Lower leg skin (tissue), 4 donors: ENCODE measurements around the gene CCNL1. TPM values are rescaled to one million over a fixed set of nuclear protein-coding genes. Genes with fewer than 3 reads are reported as not detected.

Source experiments
- DNase-seq, 2 donors: peaks; one replicate each; pipeline ENCODE4 v3.0.0-alpha.2; 2019; ENCODE audit warnings: low spot score in 2 of 2
- H3K4me3 ChIP-seq: fragments of 200-600 bp; sonication (generic); 2 replicates; pipeline ENCODE4 v1.5.1; 2017; ENCODE audit warnings: mild to moderate bottlenecking, low read depth; ENCODE audit not compliant: poor library complexity, severe bottlenecking
- POLR2A ChIP-seq, 2 donors: fragments of 450-650 bp; IDR thresholded peaks; one replicate each; pipeline ENCODE4 v1.6.1; 2016 to 2017; ENCODE audit warnings: antibody characterized with exemption in 2 of 2, mild to moderate bottlenecking in 1 of 2, moderate library complexity in 1 of 2
- WGBS, 2 donors: methylation state at CpG; one replicate each; pipeline ENCODE4 v1.1.5; 2018; 5-methylcytosine and 5-hydroxymethylcytosine counted together
- intact Hi-C: fragments of 100-400 bp; cut with DNase I; formaldehyde crosslinking; loops from one replicate; pipeline ENCODE4 v1.15.0; 2023; ENCODE audit warnings: low total_unique reads
- total RNA-seq, 4 donors: library from RNA; depleted of rRNA; stranded (reverse); fragments of >200 nt; gene quantifications; one replicate each; pipeline ENCODE4 v1.1.0, GENCODE V29; 2016
- TF ChIP-seq, protein P1 (sequence below), 3 donors: fragments of 450-650 bp; IDR thresholded peaks; one replicate each; pipeline ENCODE4 v1.5.1; 2016; ENCODE audit warnings: antibody characterized with exemption in 3 of 3, mild to moderate bottlenecking in 3 of 3, moderate library complexity in 2 of 3

The CCNL1 gene
- total RNA-seq, 4 donors from 2014 or later: 113 to 308 (median 155) TPM

- no peak for TF ChIP-seq POLR2A (IDR thresholded peaks at IDR 0.05)
- intact Hi-C loops: no loop called here
- WGBS, 2 donors: 91 to 92% methylated on average over 4 of the region's 4 CpGs
- no peak overlapping the region for H3K4me3 ChIP-seq
- no peak for DNase-seq
Measured at GRCh38 chr3:157117875-157118654, 41.9 kb downstream of the CCNL1 start.

DNA sequence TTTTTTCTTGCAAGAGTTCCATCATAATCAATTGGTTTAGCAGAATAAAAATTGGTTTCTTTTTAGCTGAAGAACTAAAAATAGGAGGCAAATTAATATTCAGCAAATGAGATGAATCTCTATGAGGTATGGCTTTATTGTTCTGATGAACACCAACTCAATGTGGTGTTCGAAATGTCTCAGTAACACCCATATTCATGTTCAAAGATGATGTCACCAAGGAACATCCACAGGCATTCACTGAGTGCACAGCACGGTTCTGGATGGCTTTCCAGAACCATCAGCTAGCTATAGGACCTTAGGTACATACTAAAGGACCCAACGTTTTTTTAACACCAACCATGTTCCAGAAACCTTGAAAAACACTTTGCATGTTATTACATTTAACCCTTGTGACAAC lies 42.7 kb downstream of the CCNL1 start:
- TF ChIP-seq, protein P1, sequence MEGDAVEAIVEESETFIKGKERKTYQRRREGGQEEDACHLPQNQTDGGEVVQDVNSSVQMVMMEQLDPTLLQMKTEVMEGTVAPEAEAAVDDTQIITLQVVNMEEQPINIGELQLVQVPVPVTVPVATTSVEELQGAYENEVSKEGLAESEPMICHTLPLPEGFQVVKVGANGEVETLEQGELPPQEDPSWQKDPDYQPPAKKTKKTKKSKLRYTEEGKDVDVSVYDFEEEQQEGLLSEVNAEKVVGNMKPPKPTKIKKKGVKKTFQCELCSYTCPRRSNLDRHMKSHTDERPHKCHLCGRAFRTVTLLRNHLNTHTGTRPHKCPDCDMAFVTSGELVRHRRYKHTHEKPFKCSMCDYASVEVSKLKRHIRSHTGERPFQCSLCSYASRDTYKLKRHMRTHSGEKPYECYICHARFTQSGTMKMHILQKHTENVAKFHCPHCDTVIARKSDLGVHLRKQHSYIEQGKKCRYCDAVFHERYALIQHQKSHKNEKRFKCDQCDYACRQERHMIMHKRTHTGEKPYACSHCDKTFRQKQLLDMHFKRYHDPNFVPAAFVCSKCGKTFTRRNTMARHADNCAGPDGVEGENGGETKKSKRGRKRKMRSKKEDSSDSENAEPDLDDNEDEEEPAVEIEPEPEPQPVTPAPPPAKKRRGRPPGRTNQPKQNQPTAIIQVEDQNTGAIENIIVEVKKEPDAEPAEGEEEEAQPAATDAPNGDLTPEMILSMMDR (IDR thresholded peaks at IDR 0.05): no peak
- TF ChIP-seq POLR2A (IDR thresholded peaks at IDR 0.05): no peak
- whole genome bisulfite sequencing, 2 donors: 66 to 76% methylated on average over 3 of the region's 3 CpGs
- no peak overlapping the region for H3K4me3 ChIP-seq
- no peak for DNase-seq
- intact Hi-C loops: no loop called here

GRCh38 chr3:157116017-157116416 lies 43.9 kb downstream of the CCNL1 start:
- no peak for TF ChIP-seq POLR2A (IDR thresholded peaks at IDR 0.05)
- DNase-seq: no peak
- WGBS, 2 donors: 83 to 84% methylated on average over 4 of the region's 4 CpGs
- intact Hi-C loops: no loop called here
- no peak overlapping the region for H3K4me3 ChIP-seq

DNA sequence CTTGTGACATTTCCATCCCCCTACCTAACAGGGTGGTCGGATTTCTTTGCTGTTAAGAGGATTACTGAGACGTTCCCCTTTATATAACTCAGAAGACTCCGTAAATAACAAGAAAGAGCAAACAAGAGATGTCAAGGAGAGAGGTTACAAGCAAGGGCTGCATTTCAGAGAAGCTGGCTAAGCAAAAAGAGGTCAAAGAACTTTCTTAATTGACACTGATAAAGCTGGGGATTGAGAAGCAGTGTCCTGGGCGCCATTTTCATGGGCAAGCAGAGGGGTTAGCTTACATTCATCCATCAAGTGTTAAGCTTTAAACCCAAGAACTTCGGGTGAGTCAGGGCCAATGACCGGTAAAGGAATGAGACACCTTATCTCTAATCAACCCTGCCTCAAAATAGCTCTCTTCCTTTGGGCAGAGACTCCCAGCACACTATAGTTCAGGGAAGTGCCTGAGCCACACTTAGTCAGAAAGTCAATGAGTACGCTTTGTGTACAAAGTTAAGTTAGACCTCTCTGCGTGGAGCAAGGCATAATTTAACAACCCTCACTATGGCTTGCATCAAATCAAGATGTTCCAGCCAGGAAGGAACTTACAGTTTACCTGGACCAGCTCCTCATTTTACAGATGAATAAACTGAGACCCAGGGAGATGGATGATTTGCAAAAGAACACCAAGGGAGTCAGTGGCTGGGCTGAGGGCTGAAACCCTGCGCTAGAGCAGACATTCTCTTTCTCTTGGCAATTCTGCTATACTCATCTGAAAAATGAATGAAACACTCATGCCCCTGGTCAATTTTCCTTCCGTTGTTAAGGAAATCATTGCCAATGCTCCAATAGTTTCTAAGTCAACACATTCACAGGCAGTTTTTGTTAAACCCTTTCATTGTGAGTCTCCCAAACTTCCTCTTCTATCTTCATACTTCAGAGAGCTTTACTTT lies 44.6 kb downstream of the CCNL1 start:
- TF ChIP-seq POLR2A (IDR thresholded peaks at IDR 0.05): no peak
- TF ChIP-seq, protein P1 (IDR thresholded peaks at IDR 0.05): no peak
- no peak overlapping the region for H3K4me3 ChIP-seq
- DNase-seq: no peak
- 69 to 72% methylated on average over 10 of the region's 10 CpGs for WGBS, 2 donors
- intact Hi-C loops: no loop called here

GRCh38 chr3:157113832-157114505 lies 46.0 kb downstream of the CCNL1 start:
- TF ChIP-seq, protein P1 (IDR thresholded peaks at IDR 0.05): no peak
- no peak for TF ChIP-seq POLR2A (IDR thresholded peaks at IDR 0.05)
- no peak overlapping the region for H3K4me3 ChIP-seq
- 92% methylated on average over 3 of the region's 3 CpGs for WGBS, 2 donors
- intact Hi-C loops: no loop called here
- DNase-seq: no peak

GRCh38 chr3:157112536-157112935 lies 47.4 kb downstream of the CCNL1 start:
- WGBS, 2 donors: 90 to 91% methylated on average over 4 of the region's 4 CpGs

More at GRCh38 chr3:157112536-157112935, 47.4 kb downstream of the CCNL1 start:
- no peak for TF ChIP-seq POLR2A (IDR thresholded peaks at IDR 0.05)
- TF ChIP-seq, protein P1 (IDR thresholded peaks at IDR 0.05): no peak
- no peak for DNase-seq
- H3K4me3 ChIP-seq: no peak overlapping the region
- intact Hi-C loops: no loop called here
